GM11168 (cell line): ENCODE data around the gene NOS1AP.

Experiments
- in situ Hi-C: fragments of 300-500 bp; cut with MboI; formaldehyde crosslinking; loops from one replicate; pipeline ENCODE4 v1.12.0; 2022; ENCODE audit warnings: low sequenced_read_pairs; ENCODE audit not compliant: unreplicated experiment

The NOS1AP gene

DNA sequence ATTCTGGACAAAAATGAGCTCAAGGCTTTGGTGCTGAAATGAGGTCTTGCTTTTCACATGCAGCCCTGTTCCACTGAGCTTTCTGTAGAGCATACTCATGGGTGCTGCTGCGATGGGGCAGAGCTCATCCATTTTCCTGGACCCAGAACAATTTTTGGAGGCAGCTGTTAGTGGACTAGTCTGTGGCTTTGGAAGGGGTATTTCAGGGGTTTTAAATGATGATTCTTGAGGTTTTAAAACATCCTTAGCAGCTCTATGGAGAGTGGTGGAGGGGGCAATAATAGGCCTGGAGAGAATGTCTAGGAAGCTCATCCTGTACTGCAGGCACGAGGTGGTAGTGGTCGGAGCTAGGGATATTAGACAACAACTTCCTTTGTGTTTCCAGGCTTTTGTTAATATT is 16.5 kb downstream of the NOS1AP start:
- in situ Hi-C loops: no loop called here

DNA sequence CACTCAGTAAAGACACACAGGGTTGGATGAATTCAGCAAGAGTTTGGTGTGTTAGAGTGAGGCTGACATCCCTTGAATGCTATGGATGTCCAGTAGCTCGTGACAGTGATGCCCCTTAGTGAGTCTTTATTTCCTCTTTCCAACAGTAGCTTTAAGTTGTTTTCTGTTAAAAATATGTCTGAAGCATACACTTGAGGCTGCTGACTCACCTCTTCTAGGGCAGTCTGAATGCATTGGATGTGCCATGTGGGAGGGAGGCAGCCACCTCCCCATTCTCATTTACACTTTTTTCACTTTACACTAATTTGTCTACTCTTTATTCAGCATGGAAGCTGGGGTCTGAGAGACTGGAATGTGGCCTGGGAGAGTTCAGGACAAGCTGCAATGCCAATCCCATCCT is 17.6 kb downstream of the NOS1AP start:
- in situ Hi-C loops: no loop called here

DNA sequence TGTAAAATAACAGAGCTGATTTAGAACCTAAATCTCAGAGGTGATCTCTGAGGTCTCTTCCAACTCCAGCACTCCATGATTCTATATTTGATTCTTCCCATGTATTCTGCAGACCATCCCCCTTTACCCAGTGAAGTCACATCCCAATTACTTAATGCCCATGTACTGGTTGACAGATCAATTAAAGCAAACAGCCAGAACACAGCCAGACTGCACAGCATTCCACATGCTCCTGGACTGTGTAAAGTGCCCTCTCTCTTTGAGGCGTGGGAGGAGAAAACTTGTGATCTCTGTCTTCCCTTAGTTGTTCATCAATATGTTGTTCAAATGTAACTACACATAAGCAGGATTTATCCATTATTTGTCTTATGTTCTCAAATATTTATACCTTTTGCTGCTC is 18.1 kb downstream of the NOS1AP start:
- in situ Hi-C loops: no loop called here

DNA sequence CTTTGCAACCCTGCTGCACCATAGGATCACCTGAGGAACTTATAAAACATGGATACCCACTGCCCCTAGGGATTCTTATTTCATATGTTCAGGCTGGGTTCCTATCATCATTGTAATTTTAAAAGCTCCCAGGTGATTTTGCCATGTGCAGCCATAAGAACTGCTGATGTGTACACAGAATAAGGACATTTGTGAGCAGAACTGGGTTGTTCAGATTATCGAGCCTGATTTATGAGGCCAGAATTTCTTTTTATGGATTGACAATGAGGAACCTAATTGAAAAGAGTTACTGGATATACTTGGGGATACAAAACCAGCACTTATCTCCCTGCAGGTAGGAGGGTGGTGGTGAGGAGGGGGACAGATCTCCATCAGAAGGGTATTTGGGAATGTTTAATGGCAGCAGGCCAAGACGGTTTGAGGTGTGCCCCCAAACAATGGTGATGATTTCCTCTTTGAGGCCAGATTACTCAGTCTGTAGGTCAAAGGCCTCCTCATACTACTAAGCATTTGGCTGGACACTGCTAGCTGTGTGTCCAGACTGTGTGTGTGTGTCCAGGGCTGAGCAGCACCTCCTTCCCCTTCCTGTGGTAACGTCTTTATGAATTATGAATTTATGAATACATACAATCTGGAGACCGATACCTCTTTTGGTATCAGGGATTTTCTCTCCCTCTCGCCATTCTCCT is 18.9 kb downstream of the NOS1AP start:
- in situ Hi-C loops: no loop called here

DNA sequence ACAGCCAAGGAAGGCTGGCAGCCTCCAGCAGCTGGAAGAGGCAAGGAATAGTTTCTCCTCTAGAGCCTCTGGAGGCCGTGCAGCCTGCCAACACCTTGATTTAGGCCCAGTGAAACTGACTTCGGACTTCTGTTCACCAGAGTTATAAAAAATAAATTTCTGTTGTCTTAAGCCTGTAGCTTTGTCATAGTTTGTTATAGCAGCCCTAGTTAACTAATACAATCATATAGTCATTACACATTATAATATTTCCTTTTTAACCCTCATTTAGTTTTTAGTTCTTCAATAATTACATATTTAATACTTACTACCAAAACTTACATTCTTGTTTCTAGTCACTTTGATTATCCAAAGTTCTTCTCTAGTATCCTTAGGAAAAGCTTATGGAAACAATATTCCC is 20.3 kb downstream of the NOS1AP start:
- in situ Hi-C loops: no loop called here

DNA sequence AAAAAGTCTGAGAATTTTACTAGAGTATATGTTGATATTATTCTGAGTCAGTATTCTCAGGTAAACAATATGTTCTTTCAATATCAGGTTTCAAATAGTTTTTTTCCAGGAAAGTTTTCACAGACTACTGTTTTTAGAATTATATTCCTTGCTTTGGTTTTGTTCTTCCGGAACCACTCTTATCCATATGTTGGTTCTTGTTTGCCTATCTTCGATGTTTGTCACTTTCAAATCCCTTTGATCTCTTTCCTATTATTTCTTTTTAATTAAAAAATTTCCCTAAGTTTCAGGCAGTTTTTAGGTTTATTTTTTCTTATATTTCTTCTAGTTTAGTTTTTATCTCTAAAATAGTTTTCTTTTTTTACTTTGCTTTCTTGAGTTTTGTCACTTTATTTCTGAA is 20.9 kb downstream of the NOS1AP start:
- in situ Hi-C loops: no loop called here

DNA sequence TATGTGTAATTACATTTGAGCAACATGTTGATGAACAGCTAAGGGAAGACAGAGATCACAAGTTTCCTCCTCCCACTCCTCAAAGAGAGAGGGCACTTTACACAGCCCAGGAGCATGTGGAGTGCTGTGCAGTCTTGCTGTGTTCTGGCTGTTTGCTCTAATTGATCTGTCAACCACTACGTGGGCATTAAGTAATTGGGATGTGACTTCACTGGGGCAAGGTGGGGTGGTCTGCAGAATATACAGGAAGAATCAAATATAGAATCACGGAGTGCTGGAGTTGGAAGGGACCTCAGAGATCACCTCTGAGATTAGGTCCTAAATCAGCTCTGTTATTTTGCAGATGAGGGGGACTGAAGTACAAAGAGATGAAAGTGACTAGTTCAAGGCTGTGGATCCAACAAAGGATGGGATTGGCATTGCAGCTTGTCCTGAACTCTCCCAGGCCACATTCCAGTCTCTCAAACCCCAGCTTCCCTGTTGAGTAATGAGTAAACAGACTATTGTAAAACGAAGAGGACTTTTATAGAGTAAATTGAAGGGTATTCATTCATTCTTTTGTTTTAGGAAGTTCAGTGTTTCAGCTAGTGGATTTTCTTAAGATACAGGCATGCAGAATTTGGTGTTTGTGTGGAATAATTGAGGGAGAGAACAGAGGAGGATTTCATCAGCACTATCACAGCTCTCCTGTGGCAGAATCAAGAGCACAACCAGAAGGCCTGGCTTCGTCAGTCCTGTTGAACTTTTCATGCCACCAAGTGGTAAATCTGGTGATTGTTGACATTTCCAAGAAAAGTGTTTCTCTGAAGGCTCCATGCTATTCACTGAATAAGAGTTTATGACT is 22.4 kb downstream of the NOS1AP start:
- in situ Hi-C loops: no loop called here

DNA sequence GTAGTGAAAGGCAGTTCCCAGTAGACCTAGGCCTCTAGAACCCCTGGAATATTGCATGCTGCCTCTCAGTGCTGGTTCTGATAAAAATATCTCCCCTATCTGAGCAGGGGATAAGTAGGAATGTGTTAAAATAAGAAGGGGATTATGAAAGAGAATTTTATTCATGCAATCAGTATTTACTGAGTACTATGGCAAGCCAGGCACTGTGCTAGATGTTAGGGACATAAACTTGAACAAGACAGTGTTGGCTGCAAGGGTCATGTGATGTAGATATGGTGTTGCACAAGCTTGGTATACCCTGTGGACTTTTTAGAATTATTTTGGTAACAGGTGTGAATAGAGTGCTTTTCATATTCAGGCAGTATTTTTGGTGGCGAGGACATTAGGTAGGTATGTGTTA is 23.6 kb downstream of the NOS1AP start:
- in situ Hi-C loops: no loop called here

DNA sequence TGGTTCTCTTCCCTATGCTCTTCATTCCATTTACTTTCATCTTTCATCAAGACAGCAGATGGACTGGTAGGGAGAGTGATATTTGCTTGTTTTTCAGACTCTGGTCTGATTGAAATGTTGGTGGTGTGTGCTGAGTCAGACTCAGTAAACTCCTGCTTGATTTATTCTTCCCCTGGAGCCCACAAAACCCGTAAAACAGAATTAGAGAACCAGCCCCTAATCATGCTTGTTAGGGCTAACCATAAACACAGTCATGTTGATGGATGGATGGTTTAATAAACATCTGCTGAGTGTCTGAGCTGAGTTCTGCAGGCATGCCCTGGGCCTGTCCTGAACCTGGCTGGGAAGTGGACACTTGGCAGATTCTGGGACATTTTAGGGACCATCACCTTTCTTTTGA is 24.8 kb downstream of the NOS1AP start:
- in situ Hi-C loops: no loop called here

DNA sequence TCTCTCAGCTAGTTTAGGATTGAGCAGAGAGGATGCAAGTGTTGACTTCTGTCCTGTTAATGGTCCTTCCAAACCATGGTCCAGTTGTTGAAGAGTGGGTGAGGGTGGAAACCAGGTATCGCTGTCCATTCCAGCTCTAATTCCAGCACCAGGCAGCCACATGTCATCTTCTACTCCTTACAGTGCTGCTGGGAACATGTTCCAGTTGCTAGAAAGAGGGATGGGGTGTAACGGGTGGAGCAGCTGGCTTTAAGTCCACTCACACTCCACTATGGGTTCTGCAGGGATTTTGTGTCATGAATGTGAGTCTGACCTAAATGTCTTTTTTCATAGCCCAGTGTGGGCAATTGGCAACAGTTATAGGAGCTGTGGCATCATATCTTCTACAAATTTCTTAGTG is 25.2 kb downstream of the NOS1AP start:
- in situ Hi-C loops: no loop called here

DNA sequence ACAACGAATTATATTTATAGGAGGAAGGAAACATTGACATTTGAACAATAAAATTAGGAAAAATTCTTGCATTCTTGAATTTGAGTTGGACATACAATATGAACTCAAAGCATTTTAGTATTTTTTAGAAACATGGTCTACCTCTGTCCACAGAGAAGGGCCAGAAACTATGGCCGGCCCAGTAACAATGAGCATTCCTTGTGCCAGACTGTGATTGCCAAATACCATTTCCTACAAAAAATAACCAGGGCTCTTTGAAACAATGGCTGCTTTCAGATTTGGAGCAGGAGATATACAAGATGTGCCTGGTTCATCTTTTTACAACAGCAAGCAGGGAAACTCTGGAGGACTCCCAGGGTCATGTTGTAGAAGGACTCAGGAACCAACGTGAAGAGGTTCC is 38.4 kb downstream of the NOS1AP start:
- in situ Hi-C loops: no loop called here

DNA sequence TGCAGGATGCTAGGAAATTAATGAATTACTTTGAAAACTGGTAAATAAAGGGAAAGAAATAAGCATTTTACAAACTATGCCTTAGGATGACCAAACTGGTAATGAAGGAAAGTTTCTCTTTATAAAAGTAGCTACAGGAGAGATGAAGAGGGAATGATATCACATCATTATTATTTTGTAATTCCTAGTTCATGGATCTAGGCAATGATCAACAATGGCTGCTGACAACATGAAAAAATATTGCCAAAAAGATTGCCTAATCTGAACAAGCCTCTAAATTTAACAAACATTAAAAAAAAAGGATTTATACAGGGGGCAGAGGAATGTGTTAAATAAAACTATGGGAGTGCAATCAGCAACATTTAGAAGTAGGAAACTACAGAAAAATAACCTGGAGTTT is 38.9 kb downstream of the NOS1AP start:
- in situ Hi-C loops: no loop called here

DNA sequence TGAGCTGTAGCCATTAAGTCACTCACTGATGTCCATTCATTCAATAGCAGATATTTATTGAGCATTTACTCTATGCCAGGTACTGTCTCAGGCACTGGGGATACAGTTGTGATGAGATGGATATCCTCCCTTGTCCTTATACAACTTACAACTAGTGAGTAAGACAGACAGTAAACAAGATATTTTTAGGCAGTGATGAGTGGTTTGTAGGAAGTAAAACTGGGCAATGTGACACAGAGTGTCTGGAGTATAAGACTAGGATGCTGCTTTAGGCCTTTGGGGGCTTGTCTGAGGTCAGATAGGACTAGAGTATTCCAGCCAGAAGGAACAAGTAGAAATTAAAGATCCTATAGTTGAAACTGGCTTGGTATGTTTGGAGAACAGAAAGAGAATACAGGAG is 41.4 kb downstream of the NOS1AP start:
- in situ Hi-C loops: no loop called here

DNA sequence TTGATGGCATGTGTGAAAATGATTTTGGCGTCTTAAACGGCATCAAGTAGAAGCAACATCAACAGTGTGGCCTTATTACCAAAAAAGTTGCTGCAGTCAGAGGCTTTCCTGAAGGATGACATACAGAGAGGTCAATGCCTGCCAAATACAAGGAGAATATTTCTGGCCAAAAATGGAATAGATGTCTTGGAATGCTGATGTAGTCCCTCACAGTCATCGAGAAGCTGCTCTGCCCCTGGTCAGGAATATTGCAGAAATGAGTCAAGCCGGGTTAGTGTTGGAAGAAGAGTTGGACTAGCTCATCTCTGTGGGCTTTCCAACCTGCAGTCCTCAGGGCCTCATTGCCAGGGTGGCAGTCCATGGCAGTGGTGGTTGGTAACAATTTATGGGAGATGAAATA is 42.1 kb downstream of the NOS1AP start:
- in situ Hi-C loops: no loop called here

DNA sequence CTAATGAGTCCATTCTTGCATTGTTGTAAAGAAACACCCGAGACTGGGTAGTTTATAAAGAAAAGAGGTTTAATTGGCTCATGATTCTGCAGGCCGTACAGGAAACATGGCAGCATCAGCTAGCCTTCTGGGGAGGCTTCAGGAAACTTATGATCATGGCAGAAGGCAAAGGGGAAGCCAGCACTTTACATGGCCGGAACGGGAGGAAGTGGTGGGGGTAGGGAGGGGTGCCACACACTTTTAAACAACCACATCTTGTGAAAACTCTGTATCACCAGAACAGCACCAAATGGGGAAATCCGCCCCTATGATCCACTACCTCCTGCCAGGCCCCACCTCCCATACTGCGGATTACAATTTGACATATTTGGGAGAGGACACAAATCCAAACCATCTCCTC is 43.9 kb downstream of the NOS1AP start:
- in situ Hi-C loops: no loop called here

DNA sequence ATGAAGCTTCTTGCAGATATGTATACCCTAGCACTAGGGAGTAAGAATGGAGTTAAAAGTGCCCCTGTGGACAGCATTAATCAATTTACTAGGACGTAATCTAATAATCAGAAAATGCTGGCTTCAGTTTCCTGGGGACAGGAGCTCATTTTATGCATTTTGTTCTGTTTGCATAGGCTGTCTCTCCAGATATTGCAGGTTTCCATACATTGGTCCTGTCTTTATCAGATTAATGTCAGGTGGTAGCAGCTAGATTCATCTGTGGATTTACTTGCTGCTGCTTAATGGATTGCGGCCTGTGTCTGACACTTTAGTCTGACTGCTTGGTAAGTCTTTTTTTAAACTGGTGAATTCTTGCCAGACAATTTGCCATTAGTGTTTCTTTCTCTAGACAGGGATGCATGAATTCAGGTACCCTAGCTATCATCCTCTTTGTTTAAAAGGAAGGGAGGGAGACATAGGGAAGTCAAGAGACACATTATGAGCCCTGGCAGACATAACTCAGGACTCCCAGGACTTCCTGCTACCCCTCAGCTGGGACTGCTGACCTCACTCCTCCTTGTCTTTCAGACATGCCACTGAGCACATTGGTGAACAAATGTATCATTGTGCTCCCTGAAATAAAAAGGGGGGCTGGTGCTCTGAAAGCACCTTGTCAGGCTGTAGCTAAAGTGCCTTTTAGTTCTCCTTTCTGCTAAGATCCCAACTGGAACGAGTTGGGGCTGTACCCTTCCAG is 47.7 kb downstream of the NOS1AP start:
- in situ Hi-C loops: no loop called here

DNA sequence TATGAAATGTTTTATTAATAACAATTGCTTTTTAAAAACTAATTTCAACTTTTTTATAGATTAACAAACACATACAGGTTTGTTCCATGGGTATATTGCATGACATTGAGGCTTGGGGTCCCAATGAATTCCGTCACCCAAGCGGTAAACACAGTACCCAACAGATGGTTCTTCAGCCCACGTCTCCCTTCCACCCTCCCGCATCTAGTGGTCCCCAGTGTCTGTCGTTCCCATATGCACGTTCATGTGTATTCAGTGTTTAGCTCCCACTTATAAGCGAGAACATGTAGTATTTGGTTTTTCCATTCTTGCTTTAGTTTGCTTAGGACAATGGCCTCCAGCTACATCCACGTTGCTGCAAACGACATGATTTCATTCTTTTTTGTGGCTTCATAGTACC is 48.6 kb downstream of the NOS1AP start:
- in situ Hi-C loops: no loop called here

DNA sequence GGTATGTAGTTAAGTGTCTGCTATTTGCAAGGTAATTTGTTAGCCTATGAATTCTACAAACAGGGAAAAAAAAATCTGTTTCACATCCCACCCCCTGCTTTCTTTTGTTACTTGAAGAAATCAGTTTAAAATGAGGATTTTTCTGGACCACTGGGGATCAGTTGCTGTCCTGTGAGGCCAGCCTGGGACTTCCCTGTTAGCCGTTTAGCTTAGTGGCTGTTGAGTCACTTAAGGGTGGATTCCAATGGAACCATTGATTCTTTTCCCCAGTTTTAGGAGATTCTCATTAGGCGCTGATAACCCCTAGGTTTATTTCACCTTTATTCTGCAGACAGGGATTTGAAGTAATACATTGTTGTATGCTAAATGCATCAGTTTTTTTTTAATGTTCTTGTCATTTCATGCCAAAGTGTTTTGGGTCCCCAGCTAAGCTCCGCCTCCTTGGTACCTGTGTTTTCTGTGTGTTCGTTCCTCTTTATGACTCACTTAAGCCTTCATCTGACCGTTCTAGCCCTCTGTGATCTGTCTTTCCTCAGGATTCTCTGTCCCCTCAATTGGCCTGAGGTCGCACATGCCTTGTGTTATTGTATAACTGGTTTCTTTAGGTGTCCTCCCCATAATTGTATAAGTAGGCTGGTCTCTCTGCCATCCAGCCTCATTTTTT is 59.3 kb downstream of the NOS1AP start:
- in situ Hi-C loops: no loop called here

DNA sequence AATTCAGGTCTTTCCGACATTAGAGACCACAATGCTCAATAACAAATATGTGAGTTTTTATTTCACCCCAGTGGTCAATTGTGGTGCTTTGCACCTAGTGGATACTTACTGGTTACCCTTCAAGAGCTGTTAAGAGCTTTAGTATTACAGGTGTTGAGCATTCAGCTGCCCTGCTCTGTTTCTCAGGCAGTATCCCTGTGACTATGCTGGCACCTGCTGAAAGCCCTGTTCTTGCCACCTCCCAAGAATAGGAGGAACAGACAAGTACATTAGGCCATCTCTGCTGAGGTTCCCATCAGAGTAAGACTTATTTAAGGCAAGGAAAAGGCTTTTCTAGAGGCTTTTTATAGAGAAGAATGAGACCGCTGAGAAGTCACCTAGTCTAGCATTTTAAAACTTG is 60.8 kb downstream of the NOS1AP start:
- in situ Hi-C loops: no loop called here

DNA sequence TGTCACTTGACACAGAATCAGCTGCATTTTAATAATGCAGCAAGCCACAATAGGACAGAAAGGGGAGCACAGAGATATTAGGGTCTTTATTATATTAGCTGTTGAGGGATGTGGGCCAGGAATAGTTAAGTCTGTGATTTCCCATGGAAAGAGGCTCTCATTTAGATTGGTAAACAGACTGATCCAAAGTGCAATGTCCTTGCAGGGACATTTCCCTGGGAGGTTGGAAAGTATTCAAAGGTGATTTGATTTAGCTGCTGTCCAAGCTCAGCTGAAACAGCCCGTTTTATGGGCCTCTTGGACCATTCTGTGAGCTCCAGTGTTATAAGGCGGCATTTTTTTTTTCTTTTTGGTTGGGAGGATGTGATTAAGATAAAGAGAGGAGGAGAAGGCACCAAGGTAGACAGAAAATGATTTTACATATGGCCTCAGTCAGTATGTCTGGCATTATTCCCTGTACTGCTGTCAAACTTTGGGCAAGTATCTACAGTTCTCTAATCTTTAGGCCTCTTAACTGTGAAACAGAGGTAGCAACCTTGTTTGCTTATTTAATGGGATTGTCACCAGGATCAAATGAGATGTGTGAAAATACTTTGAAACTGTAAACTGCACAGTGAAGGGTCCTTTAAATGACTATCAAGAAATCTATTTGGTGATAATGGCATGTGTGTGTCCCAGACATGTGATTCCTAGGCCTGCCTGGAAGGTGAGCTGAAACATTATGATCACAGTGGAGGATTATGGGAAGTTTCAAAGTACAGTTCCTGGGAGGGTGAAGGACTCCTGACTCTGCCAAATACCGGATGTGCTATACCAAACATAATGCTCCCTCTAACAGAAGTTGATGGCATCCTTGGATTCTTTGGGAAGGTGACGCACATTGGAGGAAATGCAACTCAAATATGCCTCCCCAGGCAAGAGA is 62.2 kb downstream of the NOS1AP start:
- in situ Hi-C loops: no loop called here
